ENCODE measurements around the gene THTPA. TPM values are rescaled to one million over a fixed set of nuclear protein-coding genes. Genes with fewer than 3 reads are reported as not detected.
A peak's percentile ranks its signal among the peaks of the same experiment; 100 is the strongest.

THTPA gene
- total and polyA plus RNA-seq, 2 of the 13 experiments (the other 11 are each of a cell fraction or from before 2014, with no cell fraction given) = 7.4 to 8.7 TPM

DNA sequence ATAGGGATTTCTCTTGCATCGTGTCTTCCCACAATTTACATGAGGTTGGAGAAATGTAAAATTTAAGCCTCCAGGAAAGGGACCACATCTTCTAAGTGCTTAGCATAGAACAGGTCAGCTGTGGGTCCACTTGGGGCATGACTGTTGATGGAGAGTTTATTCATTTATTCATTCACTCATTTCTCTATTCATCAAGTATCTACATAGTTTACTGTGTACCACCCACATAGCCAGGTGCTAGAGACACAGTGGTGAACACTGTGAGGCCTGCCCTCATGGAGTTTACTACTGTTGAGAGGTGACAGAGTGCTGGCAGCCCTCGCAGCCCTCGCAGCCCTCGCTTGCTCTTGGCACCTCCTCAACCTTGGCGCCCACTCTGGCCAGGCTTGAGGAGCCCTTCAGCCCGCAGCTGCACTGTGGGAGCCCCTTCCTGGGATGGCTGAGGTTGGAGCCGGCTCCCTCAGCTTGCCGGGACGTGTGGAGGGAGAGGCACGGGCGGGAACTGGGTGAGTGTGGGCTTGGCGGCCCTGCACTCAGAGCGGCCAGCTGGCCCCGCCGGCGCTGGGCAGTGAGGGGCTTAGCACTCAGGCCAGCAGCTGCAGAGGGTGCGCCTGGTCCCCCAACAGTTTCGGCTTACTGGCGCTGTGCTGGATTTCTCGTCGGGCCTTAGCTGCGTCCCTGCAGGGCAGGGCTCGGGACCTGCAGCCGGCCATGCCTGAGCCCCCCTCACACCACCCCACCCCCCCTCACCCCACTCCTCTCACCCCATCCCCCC is 24.3 kb downstream of the THTPA start (continued):
- TF ChIP-seq NFIB (CRISPR knock-in tag; IDR thresholded peaks at IDR 0.05; ENCODE audit: borderline replicate concordance) = no peak
- no peak for TF ChIP-seq ARNT2 (CRISPR knock-in tag; IDR thresholded peaks at IDR 0.05; ENCODE audit: low read depth)
- TF ChIP-seq DNMT1 (CRISPR knock-in tag; IDR thresholded peaks at IDR 0.05) = peak; percentile 73; the same call in 1 of the 2 replicates
- no peak for TF ChIP-seq KDM3A (CRISPR knock-in tag; IDR thresholded peaks at IDR 0.05; ENCODE audit: low read depth)
- TF ChIP-seq RBFOX2 (IDR thresholded peaks at IDR 0.05; ENCODE audit: low read depth, low read length) = peak; percentile 62
- peak; percentile 60; the same call in 1 of the 2 replicates for TF ChIP-seq MXD1 (CRISPR knock-in tag; IDR thresholded peaks at IDR 0.05)
- no peak for TF ChIP-seq ZNF335 (CRISPR knock-in tag; IDR thresholded peaks at IDR 0.05)
- TF ChIP-seq HES4 (CRISPR knock-in tag; IDR thresholded peaks at IDR 0.05; ENCODE audit: borderline replicate concordance) = no peak
- no peak for TF ChIP-seq ZNF816 (CRISPR knock-in tag; IDR thresholded peaks at IDR 0.05; ENCODE audit: borderline replicate concordance)
- TF ChIP-seq, protein P1, sequence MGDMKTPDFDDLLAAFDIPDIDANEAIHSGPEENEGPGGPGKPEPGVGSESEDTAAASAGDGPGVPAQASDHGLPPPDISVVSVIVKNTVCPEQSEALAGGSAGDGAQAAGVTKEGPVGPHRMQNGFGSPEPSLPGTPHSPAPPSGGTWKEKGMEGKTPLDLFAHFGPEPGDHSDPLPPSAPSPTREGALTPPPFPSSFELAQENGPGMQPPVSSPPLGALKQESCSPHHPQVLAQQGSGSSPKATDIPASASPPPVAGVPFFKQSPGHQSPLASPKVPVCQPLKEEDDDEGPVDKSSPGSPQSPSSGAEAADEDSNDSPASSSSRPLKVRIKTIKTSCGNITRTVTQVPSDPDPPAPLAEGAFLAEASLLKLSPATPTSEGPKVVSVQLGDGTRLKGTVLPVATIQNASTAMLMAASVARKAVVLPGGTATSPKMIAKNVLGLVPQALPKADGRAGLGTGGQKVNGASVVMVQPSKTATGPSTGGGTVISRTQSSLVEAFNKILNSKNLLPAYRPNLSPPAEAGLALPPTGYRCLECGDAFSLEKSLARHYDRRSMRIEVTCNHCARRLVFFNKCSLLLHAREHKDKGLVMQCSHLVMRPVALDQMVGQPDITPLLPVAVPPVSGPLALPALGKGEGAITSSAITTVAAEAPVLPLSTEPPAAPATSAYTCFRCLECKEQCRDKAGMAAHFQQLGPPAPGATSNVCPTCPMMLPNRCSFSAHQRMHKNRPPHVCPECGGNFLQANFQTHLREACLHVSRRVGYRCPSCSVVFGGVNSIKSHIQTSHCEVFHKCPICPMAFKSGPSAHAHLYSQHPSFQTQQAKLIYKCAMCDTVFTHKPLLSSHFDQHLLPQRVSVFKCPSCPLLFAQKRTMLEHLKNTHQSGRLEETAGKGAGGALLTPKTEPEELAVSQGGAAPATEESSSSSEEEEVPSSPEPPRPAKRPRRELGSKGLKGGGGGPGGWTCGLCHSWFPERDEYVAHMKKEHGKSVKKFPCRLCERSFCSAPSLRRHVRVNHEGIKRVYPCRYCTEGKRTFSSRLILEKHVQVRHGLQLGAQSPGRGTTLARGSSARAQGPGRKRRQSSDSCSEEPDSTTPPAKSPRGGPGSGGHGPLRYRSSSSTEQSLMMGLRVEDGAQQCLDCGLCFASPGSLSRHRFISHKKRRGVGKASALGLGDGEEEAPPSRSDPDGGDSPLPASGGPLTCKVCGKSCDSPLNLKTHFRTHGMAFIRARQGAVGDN (CRISPR knock-in tag; IDR thresholded peaks at IDR 0.05) = peak; percentile 57
- TF ChIP-seq PITX1 (CRISPR knock-in tag; IDR thresholded peaks at IDR 0.05) = peak; percentile 62; the same call in 1 of the 2 replicates
- 0 out of 2 replicates have a peak, but pooled peaks have one; percentile 9 for TF ChIP-seq DRAP1 (CRISPR knock-in tag; IDR thresholded peaks at IDR 0.05)
- TF ChIP-seq ZC3H4 (CRISPR knock-in tag; IDR thresholded peaks at IDR 0.05; ENCODE audit: borderline replicate concordance) = peak; percentile 59; the same call in 1 of the 2 replicates
- TF ChIP-seq ZNF567 (CRISPR knock-in tag; IDR thresholded peaks at IDR 0.05; ENCODE audit: borderline replicate concordance) = no peak; the same call in 1 of the 2 replicates
- TF ChIP-seq HOXA3 (CRISPR knock-in tag; IDR thresholded peaks at IDR 0.05) = peak; percentile 46; the same call in 1 of the 2 replicates
- TF ChIP-seq ZNF768 (CRISPR knock-in tag; IDR thresholded peaks at IDR 0.05) = peak; percentile 63; the same call in 1 of the 2 replicates

Data from HepG2 (cell line).